K562 treated with DMSO at 1 percent for 4 hours (cell line): Measurements from ENCODE around the gene FAM217A. TPM values are rescaled to one million over a fixed set of nuclear protein-coding genes. Genes with fewer than 3 reads are reported as not detected.

ENCODE experiments used
- total RNA-seq: library from RNA; unstranded; fragments of 300-600 nt; gene quantifications from 2 replicates; pipeline ENCODE4 v1.2.3, GENCODE V29; 2022; ENCODE audit not compliant: insufficient read depth

The FAM217A gene, protein sequence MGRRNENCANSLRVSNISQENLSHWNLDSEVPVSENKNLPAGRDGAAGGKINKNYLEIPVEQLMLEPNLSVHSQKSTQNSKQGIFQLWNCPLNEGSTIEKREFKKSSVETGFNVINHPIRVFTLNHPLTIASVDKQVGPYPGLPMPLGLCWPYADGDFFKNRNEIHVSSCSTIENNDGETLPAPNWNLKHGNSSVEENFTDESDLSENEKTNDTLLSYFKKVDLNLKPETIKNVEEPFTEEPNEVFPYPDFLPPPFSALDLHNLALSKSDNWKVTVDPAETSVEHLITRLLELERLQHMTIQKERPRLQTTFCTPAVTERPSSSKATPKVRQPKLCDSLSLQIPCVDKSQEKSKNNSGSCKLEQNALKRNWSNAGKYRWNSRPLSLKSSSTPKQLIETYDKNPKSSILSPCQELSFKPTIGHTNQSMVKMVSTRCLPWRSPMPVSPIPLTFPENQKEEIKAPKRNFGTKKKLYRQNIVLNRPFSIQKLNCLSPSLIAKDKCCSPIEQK
- not detected in 2 replicates for total RNA-seq

DNA sequence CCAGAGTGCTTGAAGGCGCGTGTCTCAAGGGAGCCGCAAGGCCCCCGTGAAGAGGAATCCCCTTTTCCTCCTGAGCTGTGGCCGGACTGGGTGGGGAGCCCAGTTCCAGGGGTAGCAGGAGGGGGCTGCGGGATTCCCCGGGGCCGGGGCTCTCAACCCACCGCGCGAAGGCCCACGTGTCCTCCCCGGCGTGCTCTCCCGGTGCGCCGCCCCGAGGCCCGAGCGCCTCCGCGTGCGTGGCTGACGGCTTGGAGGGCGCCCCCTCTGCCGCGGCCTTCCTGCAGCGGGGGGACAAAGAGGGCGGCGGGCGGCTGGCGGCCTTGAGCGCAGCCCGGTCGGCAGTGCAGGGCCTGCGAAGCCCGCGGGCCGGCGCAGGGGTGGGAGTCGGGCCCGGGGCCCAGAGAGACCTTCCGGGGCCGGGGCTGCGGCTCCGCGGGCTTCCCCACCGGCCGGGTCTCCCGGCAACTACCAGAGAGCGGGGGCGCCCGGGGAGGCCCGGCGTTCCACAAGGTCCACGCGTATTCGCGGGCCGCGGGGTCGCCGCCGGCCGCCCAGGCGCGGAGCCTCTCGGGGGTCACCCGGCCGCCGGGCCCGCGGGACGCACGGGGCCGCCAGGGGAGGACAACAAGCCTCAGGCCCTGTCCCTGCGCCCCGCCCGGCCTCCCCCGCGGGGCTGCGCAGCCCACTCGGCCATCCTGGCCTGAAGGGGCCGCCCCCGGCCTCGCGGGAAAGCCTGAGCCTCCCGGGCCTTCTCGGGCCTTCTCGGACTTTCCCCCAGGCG, at the start of gene FAM217A:
Gene FAM217A (minus strand): TSS at position 447 of the 781 bp plus-strand sequence. CDS start 1,723 bp downstream, outside the sequence.

Other genes starting within 250 kb of the FAM217A start
- gene FAM50B, start 229.8 kb downstream of the FAM217A start, total RNA-seq = 0.41 TPM in 1 of 2 replicates, not detected in the other
- 60.2 and 61.5 TPM in 2 replicates for gene ECI2, start 56.4 kb upstream of the FAM217A start, total RNA-seq